GM21786 (cell line): ENCODE results near the gene SH3BP2.
A peak's percentile ranks its signal among the peaks of the same experiment; 100 is the strongest.

ENCODE experiments used
- ATAC-seq: cut with Tn5 transposase; IDR thresholded peaks from one replicate; pipeline ENCODE4 v1.9.1; 2021; ENCODE audit not compliant: unreplicated experiment

Gene SH3BP2, protein sequence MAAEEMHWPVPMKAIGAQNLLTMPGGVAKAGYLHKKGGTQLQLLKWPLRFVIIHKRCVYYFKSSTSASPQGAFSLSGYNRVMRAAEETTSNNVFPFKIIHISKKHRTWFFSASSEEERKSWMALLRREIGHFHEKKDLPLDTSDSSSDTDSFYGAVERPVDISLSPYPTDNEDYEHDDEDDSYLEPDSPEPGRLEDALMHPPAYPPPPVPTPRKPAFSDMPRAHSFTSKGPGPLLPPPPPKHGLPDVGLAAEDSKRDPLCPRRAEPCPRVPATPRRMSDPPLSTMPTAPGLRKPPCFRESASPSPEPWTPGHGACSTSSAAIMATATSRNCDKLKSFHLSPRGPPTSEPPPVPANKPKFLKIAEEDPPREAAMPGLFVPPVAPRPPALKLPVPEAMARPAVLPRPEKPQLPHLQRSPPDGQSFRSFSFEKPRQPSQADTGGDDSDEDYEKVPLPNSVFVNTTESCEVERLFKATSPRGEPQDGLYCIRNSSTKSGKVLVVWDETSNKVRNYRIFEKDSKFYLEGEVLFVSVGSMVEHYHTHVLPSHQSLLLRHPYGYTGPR

DNA sequence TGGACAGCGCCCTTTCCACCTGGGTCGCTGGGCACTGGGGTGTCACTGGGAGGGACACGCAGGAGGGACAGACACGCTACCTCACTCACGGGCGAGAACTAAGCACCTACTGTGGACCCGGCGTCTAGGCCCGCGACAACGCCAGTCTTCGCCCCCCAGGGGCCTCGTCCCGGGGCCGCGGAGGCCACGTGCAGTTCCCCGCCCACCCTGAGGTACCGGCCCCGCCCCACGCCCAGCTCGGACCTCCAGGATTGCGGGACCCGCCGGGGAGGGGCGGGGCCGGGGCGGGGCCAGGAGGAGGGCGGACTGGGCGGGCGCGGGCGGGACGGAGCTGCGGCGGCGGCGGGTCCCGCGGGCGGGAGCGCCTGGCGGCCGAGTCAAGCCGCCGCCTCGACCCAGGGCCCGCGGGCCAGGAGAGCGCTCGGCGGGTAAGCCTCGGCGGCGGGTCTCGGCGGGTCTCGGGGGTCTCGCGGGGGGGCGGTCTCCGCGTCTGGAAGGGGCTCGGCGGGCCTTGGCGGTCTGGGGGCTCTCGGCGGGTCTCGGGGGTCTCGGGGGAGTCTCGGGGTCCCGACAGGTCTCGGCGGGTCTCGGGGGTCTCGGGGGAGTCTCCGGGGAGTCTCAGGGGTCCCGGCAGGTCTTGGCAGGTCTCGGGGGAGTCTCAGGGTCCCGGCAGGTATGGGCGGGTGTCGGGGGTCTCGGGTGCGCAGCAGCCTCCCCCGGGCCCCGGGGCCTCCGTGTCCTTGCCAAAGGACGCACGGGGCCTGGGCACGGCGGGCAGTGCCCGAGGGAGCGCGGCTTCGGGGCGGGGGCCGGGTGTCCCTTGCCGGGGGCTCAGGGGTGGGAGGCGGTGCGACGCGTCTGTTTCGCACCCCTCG, at the start of gene SH3BP2:
TSS of gene SH3BP2 (plus strand) at position 375 of the 875 bp plus-strand sequence. CDS start 27,533 bp downstream, outside the sequence.
- ATAC-seq, result no peak

DNA sequence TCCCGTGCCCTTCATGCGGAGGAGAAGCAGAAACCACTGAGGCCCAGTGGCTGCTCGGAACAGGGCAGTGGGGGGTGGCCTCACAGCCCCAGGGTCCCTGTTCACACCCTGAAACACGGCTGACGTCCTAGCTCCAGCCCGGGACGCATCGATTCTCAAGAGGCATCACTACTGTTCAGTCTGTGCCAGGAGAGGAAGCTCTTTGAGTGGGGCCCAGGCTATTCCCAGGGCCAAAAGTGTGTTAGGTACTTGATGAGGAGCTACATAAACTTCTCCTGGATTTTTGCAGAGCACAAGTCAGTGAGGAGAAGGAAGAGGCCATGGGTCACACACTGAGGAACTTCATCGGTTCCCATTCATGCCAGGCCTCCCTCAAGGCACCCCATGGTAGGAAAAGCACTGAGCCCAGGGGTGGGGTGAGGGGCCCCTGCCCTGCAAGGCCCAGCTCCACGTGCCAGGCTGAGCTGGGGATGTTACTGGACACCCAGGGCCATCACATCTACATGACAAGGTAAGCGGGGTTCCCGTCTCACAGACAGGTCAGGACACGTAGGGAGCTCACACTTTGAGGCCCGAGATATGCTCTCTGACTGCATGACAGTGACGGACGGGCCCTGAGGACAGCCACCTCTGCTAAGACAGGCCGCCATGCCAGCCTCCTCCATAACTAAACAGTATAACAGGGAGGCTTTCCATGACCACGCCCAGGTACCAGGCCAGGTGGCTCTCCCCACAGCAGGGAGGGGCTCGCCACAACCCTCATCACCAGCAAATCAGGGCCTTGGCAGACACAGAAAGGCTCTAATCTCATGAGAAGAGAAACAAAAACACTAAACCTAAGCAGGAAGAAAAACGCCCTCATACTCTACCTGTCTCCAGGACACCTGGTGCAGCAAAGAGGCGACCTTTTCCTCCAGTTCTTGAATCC, 49.1 kb upstream of the SH3BP2 start:
- no peak for ATAC-seq

DNA sequence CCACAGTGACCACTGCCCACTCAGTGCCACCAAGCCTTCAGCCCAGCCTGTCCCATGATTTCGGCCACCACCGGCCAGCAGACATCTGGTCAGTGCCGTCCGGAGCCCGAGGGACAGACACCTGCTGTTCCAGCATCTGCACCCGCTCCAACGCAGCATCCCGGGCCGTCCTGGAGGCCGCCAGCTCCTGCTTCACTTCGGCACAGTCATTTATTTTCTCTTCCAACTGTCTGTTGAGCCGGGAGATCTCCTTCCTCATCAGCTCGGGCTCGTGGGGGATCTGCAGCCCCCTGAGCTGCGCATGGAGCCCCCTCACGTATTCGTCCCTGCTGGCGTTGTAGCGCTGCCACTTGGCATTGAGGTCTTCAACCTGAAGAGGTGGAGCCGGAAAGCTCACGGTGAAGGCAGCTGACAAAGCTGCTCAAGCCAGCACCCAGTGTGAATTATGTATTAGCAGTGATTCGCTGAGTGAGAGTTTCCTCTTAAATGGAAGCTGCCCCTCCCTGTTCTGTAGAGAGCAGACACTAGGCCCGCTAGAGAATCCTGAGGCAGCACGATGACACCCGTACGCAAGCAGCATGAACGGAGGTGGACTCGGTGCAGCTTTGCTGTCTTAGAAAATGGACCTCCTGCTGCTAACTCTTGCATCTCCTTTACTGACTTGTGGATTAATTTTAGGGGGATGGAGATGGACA, 48.2 kb upstream of the SH3BP2 start:
- ATAC-seq, result no peak

DNA sequence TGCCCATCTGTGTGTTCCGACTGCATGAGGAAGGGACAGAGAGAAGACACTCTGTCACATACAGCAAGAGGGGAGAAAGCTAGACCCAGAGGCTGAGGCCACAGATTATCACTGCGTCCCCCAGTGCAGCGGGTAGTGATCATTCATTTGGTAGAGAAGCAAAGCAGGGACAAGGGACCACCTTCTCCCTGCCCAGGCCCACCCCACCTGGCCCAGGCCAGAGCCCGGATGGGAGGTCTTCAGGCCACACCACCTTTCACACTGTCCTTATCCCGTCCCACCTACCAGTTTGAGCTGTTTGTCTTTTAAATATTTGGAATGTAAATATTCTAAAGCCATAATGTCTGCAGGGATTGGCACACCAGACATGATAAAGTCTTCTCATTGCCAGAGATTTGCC, 47.4 kb upstream of the SH3BP2 start:
- ATAC-seq, result no peak

DNA sequence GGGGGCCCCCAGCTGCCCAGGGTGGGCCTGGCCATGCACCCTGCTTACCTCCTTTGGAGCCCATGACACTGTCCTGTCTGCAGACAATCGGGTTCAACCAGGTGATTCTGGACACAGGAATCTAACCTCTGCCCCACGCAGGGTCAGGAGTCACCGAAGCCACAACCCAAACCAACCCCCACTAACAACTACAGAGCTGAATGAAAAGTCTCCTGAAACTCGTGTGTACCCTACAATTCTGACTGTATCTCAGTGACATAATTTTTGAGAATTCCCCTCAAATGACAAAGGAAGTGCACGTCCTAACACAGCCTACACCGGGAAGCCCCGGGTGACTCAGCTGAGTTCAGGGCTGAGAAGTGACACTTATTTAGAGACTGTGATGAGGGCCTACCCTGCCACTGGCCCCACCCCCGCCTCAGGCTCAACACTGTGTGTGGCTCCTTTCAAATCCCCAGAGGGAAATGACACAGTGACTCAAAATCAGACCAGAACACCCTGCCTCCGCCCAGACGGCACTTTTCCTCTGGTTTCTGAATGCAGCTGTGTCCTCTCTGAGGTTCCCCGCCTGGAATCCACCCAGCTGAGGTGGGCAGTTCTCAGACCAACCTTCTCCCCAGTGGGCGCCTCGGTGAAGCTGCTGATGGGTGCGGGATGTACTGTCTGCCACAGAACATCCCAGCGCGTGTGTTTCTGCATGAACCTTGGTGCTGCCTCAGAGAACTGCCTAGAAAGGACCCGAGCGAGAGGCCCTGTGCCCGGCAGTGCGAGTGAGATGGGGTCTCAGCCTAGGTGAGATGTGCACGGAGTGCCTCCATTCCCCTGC, 46.7 kb upstream of the SH3BP2 start:
- peak; percentile 92 for ATAC-seq

DNA sequence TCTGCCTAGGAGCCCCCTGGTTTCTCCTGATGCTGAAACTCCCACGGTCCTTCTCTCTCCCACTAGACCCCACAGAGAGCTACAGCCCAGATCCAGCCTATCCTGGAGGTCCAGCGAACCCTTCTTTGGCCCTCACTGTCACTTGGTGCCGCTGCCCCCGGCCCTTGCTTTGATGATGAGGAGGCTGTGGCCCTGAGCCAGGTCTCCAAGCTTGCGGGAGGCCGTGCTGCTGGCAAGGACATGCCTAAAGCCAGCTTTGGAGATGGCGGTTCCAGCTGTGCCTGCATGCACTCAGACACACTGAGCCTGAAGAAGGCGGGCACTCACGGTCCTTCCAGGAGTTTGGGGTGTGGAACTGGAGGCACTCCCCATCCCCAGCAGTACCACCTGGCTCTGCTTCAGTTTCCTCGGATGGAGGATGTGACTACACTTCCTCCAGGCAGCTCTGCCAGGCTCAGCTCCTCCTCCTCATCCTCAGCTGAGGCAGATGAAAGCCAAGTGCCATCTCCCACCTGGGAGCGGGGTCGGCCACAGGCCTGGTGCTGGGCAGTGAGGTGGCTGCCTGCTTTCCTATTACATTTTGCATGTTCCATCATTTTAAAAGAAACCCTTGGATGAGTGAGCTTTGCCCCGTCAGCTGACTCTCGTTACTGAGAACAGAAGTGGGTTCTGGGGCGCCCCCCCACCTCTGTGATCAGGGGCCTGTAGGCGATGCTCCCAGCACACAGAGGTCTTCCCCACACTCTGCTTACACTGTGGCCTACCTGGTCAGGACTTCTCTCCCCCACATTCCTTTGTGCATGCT, 45.8 kb upstream of the SH3BP2 start:
- no peak for ATAC-seq

DNA sequence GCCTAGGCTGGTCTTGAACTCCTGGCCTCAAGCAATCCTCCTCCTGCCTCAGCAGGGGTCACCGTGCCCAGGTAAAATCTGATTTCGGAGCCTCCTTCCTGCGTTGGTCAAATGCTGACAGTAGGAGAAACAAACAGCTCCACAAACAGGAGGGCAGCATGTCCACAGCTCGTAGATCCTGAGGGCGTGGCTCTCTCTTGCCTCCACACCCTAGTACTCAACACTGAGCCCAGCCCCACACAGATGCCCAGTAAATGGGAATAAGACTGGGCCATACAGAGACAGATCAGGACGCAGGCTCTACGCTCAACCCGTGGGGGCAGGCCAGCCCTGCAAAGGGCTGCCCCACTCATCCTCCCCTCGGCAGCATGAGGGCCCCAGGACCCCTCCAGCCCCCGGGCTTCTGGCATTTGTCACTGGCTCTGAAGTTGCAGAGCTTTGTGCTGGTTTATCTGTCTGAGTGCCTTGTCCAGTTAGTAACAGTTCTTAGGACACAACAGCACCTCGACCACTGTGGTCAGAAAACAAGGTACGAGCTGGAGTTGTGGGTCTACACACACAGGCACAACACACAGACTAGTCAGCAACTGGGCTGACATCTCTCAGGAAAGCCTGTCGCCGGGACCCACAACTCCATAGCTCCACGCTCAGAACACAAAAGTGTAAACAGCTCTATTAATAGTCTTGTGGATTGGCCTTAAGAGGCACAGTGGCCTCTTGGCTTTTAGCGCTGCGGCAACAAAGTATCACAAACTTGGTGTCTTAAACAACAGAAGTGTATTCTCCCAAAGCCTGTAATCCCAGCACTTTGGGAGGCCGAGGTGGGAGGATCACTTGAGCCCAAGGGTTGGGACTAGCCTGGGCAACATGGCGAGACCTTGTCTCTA, 41.9 kb upstream of the SH3BP2 start:
- no peak for ATAC-seq

DNA sequence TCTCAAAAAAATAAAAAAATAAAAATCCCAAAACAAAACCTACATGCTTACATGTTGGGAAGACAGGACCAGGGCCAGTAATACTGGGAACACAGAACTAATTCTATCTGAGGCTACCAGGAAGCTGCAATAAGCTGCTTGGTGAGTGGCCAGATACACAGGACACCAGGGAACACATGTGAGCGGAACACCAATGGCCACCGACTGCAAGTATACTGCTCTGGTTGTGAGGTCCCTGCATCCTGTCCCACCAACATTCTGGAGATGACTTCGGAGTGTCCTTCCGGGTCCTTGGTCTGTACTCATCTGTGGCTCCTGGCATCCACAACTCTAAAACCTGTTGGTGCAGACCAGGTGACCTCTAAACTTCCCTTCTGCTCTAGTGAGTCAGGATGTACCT, 39.4 kb upstream of the SH3BP2 start:
- ATAC-seq, result no peak

DNA sequence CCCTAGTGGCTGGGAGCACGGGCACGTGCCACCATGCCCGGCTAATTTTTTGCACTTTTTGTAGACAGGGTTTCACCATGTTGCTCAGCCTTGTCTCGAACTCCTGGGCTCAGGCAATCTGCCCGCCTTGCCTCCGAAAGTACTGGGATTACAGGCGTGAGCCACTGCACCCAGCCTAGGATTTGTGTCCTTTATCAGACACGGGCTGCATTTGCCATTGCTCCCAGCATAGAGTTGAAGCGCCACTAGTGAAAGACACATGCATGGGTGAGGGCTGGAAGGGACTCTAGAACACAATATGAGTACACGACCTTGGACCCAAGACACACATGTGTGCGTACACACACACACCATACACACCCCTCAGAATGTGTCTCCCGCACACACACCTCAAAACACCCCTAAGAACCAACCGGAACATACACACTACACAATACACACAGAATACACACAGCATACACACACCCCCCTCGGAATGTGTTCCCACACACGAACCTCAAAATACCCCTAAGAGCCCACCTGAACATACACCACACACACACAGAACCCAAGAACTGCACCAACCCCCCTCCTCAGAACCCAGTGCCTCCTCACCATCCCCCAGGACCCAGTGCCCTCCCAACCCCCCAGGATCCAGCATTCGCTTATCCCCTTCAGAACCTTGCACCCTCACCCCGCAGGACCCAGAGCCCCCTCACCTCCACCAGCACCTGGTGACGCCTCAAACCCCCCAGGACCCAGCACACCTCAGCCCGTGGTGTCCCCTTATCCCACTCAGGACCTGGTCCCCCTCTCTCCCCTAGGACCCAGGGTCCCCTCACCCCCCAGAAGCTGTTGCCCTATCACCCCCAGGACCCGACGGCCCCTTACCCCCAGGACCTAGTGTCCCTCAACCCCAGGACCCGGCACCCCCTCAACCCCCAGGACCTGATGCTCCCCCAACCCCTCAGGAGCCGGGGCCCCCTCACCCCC, 37.8 kb upstream of the SH3BP2 start:
- ATAC-seq, result no peak

DNA sequence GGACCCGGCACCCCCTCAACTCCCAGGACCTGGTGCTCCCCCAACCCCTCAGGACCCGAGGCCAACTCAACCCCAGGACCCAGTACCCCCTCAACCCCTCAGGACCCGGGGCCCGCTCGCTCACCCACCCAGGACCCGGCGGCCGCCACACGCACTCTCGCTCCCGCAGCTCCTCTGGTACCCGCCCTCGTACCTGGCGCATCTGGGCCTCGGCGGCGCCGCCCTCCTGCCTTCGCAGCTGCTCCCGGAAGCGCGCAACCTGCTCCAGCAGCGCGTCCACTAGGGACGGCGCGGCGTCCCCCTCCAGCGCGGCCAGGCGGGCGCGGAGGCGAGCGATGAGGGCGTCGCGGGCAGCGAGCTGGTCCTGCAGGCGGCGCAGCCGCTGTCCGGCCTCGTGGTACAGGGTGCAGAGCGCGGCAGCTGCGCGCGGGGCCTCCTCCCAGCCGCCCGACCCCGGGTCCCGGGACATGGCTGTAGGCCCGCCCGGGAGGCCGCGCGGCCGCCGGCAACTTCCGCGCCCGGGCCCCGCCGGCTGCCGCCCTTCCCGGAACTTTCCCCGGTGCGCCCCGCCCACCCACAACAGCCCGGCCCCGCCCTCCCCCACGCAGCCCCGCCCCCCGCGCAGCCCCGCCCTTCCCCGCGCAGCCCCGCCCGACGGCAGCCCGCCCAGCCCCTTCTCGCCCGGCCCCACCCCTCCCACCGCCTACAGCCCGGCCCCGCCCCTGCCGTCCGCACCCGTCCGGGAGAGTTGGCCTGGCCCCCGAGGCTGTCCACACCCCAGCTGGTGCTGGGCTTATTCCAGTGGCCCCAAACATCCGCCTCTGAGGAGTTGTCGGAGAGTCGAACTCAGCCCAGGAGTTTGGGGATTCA, 36.8 kb upstream of the SH3BP2 start, which contains the start of gene TNIP2:
TSS of gene TNIP2 (minus strand) at position 516 of the 870 bp plus-strand sequence. CDS start at position 469, 47 bp downstream.
- peak; percentile 56 for ATAC-seq

DNA sequence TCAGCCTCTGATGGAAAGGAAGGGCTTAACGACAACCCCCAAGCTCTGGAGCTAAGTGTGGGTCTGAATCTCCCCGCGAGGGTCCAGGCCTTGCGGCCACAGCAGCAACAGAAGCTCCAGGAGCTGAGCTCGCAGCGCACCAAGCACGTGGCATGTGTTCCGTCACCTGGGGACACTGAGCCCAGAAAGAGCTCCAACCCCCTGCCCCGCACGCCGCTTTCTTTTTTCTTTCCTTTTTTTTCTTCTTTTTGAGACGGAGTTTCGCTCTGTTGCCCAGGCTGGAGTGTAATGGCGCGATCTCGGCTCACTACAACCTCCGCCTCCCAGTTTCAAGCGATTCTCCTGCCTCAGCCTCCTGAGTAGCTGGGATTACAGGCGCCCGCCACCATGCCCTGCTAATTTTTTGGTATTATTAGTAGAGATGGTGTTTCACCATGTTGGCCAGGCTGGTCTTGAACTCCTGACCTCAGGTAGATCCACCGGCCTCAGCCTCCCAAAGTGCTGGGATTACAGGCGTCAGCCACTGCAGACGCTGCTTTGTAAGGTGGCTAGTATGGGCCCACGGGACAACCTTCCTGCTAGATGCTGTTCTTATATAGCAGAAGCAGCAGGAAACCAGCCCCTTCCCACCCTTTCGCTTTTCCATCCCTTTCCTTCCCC, 36.1 kb upstream of the SH3BP2 start:
- no peak for ATAC-seq

DNA sequence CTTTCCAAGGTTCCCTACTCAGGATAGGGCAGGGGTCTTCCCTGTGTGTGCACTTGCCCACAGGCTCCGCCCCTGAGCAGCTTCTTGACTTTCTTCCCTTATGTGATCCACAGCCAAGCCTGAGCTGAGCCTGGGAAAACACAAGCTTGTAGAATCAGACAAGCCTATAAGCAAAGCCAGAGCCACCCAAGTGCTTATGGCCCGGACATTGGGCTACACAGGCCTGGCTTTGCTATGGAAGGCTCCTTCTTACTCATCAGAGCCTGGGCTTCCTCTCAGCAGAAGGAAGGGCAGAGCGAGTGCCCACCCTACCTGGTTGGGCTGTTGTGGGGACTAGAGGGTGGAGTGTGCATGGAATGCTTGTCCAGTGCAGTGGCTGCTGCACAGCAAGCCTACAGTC, 35.5 kb upstream of the SH3BP2 start:
- no peak for ATAC-seq

DNA sequence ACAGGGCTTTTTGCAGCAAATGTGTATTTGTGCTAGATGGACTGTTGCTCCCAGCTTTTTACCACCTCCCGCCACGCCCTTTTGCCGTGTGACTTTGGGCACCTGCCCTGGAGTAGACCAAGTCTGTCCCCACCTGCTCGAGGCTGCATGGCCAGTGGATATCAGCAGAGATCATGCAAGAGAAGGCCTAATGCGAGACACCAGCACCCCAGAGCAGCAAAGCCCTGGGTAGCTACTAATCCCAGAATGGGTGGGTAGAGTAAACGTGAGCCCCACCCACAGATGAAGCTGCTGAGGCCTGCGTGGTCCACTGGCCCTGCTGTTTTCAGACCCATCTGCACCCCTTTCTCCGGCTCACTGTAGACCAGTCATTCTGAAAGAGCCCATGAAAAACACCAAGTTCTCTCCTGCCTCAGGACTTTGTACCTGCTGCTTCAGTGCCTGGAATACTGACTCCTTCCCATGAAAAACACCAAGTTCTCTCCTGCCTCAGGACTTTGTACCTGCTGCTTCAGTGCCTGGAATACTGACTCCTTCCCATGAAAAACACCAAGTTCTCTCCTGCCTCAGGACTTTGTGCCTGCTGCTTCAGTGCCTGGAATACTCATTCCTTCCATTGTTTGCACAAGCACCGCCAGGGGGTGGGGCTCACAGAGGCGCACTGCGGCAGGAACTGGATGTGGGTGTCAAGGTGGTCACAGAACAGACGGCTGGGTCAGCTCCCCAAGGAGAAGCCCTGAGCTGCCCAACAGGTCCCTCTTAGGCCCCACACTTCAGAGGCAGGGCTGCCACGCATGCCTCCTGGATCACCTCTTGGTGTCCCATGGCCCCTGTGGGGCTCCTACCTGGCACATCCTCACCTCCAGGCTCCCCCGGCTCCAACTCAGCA, 31.6 kb upstream of the SH3BP2 start:
- ATAC-seq, result no peak

DNA sequence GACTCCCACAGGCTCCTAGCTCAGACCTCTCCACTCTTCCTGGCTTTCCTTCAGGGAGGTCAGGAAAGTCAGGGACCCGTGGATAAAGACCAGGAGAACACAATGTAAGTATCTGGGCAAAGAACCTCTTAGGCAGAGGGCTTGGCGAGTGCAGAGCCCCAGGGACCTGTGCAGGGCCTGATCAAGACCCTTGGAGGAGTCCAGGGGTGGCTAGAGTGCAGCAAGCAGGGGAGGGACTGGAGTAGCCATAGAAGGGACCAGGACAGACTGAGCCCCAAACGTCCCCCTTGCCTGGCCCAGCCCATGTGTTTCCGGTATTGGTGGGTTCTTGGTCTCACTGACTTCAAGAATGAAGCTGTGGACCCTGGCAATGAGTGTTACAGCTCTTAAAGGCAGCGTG, 30.8 kb upstream of the SH3BP2 start:
- no peak for ATAC-seq
